Fibroblast of skin of back (primary cell): ENCODE data around the gene TUBGCP3.
"Not testable (repeated sequence)": the region's sequence is repeated elsewhere in the genome, so short reads cannot be mapped to it uniquely, and the experiment has no call there.

Experiments
- DNase-seq: peaks from one replicate; pipeline ENCODE4 v3.0.0-alpha.2; 2013

TUBGCP3 gene

DNA sequence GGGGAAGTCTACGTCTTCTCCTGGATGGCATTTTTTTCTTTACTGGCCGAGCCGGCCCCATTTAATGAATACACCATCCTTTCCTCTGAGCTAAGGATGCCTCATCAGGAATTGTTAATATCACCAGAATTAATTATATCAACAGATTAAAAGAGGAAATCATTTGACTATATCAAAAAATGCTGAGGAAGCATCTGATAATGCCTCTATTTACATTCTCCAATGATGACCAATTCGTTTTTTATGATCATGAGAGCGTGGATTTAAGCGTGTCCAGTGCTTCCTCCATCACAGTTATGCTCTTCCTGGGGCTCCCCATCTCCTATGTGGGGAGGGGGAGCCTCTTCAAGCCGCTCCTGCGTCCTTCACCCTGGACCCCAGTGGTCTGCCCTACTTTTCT is 58.7 kb downstream of the TUBGCP3 start:
- DNase-seq: no peak

DNA sequence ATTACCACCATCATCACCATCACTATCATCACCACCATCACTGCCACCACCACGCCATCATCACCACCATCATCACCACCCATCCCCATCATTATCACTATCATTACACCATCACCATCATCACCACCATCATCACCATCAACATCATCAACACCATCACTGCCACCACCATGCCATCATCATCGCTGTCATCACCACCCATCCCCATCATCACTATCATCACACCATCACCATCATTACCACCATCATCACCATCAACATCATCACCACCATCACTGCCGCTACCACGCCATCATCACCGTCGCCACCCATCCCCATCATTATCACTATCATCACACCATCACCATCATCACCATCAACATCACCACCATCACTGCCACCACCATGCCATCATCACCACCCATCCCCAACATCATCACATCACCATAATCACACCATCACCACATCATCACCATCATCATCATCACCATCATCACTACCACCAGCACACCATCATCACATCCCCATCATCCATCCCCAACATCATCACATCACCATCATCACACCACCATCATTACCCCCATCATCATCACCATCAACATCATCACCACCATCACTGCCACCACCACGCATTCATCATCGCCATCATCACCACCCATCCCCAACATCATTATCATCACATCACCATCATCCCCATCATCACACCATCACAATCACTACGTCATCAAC is 61.7 kb downstream of the TUBGCP3 start:
- no peak for DNase-seq

DNA sequence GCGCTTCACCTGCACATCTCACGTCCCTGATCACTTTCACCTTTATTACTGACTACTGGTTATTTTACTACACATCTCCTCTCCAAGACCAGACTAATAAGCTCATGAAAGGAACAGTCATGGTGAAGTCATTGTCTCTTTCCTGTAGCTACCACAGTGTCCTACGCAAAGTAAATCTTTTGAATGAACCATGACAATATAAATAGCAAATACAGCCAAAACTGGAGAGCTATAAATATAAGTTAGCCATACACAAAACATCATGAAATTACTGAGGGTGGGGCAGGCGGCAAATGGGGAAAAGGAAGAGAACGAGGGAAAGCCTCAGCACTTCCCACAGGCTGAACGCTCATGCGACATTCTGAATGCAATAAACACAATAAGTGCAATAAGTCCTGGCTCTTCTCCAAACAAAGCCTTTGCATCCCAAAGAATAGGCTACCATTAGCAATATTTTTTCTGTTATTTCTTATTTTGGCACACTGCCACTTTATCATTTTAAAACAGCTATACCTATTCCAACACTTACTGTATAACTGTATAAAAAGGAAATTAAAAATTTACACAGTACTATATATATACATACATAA is 62.5 kb downstream of the TUBGCP3 start:
- no peak for DNase-seq

DNA sequence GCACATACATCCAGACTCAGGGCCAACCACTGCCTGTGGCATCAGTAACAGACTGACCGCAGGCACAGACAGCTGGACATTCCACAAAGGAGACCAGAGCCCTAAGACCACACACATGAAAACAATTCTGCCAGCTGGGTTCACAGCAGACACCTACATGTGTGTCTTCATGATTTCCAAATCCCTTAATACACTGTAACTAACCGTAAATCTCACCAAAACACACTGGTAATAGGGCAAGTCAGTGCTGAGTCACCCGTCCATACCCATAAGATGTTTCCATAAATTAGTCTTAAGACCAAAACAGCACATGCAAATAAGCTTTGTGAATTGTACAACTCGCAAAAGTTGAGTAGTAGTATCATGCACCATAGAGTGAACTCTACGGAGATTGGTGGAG is 65.4 kb downstream of the TUBGCP3 start:
- no peak for DNase-seq

DNA sequence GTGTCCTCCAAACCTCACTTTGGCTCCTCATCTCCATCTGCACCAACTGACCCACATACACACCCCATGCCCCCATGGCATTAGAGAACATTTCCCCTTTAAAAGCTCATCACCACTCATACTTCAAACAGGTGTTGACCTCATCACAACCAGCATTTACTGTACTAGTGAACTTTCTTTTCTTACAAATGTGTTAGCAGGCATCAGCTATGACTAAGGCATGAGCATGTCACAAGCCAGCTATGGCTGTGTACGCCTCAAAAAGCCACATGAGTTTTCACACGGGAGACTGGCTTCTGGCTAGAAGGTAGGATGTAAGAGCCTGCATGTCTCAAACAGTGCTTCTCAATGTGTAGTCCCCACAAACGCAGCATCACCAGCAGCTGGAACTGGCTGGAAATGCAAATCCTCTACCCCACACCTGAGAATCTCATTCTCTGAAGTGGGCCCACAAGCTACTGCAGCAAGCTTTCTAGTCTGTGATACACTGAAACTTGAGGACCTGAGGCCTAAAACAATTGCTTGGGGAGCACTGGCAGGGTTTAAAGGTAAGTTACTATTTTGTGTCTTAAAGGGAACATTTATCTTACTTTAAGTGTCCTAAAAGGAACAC is 66.8 kb downstream of the TUBGCP3 start:
- DNase-seq: no peak

DNA sequence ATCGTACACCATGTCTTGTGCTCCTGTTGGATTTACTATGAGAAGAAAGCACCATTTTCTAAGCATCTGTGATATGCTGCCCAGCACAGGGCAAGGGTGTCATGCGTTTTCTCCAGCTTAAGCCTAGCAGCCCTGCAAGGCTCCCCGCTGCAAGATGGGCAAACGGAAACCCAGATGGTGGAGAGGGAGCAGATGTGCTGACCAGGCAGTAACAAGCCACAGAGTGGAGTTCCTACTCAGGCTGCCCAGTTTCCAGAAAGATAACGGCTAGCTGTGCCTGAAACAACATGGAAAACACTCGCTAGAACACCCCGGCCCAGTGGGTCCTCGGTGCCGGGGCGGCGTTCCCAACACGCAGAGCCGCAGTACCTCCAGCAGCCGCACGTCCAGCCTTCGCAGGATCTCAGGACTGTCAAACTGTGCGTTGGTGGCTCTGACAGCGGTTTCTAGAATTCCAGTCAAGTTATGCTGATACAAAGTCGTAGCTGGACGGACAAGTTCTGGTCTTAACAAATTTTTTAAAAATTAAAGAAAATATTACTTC is 68.4 kb downstream of the TUBGCP3 start:
- DNase-seq: no peak

DNA sequence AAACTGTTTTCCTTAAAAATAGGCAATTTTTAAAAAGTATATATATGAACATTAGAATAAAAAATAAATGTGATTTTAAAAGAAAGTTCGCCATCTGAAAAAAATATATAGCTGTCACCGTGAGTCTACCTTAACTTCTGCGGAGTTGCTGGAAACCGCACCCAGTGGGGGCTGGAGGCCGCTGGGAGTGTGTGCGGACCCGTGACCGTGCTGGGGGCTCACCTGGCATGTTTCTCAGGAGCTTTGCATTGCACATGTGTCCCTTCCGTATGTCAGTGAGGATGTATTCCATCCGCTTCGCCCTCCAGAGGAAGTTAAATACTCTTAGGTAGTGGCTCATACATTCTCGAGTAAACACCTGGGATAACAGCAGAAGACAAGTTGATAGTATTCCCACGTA is 71.7 kb downstream of the TUBGCP3 start:
- no peak for DNase-seq

DNA sequence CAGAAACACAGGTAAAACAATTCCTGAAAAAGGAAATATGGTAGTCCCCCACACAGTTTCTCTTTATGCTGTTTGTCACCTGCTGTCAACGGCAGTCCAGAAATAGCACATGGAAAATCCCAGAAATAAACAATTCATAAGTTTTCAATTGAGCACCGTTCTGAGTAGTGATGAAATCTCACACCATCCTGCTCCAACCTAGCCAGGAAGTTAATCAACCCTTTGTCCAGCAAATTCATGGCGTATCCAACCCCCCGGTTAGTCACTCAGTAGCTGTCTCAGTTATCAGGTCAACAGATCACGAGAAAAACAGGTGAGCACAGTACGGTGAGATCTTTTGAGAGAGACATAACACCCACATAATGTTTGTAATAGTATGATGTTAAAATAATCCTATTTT is 74.2 kb downstream of the TUBGCP3 start:
- no peak for DNase-seq

DNA sequence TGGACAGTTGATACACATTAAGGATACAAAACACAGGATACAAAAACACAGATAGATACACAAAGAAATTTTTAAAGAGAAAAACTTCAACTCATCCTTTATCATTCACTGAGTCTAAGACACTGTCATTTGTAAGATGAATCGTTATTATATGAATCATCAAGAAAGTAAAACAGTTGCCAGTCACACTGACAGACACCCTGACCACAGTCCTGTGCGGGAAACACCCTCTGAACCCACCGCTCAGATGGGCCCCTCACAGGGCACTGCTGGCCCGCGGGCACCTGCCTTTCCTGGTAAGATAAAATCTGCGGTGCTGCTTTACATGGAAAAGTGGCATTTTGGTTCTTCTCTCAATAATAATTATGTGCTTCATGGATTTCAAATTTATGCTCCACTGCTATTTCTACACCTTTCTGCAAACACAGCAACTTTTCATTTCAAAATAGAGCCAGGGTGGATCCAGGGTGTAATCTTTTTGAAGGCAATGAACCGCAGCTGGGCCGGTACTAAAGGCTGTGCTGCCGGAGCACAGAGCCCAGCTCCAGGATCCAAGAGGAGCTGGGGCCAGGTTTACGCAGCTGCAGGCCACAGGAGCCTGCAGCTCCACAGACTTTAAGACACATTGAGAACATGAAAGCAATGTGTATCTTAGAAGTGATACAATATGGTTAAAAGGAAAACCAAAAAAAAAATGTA is 76.8 kb downstream of the TUBGCP3 start:
- DNase-seq: peak; percentile 15

DNA sequence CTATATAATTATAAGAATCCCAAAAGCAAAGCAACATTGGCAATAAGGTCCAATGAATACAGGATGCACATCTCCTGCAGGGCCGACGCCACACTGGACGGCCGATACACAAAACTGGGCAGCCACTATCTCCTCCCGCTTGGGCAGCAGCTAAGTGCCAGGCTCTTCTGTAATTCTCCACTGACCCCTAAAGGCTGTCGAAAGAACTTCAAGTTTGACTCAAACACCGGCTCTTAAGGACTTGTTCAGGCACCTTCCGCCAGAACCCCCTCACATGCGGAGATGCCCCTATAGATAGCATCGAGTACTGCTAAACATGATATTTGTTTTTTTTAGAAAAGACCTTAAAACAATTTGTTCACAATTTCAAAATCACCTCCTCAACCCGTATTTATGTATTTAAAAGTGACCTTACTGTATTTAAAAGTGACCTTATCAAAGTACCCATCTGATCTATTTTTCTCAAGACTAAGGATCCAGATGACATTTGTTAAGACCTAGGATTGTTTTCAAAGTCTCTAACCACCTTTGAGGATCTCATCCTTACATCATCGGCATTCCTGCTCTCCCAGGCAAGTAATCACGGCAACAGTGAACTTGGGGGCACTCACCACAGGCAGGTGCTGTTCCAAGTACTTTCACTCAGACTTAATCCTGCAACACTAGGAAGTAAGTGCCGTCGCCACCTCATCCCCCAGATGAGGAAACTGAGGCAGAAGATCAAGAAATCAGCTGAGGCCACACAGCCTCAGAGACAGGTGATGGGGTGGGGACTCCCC is 77.8 kb downstream of the TUBGCP3 start:
- peak; percentile 64 for DNase-seq

DNA sequence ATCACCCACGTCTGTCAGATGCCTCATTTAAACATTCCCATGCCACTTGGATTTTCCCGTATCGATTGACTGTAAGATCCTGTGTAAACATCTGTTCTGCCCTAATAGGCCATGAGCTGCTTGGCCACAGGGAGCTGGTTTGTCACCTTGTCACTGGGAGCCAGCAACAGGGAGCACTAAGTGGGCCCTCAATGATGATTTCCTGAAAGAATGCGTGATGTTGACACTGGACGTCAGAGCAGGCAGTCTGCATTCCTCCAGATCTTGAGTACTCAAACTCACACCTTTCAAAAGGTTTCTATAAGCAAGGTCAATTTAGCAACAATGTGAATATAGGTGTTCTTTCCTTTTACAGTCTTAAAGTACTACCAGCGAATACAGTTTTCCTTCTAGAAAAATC is 78.8 kb downstream of the TUBGCP3 start:
- DNase-seq: no peak

DNA sequence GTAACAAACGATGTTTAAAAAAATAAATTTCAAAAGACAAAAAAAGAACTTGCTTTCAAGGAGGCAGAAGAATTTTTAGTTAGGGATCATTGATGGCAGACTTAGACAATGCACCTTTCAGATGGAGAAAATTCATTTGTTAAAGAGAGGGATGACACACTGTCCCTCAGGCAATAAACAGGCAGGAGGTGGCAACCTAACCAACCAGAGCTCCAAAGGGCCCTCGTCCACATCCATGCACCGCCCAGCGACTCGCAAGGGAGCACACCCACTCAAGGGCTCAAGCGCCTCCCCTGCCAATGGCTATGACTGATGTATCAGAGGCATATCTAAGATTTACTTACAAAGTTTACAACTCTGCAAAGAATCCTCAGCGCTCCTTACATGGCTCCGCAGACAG is 81.9 kb downstream of the TUBGCP3 start:
- DNase-seq: no peak

DNA sequence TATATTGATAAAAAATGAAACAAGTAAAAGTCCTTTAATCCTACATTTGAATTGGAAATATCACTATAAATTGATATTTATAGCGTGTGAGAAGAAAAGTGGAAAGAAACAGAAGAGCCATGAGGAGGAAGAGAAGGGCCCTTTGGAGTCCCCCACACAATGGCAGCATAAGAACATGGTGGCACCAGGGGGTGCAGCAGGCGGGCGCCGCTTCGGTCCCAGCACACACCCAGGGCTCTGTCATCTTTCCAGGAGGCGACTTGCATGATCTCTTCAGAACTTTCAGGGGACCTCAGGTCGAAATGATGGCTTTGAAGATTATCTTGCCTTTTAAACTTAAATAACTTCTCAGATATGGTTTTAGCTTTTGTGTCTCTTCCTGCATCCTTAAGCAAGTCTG is 91.8 kb downstream of the TUBGCP3 start:
- DNase-seq: no peak

DNA sequence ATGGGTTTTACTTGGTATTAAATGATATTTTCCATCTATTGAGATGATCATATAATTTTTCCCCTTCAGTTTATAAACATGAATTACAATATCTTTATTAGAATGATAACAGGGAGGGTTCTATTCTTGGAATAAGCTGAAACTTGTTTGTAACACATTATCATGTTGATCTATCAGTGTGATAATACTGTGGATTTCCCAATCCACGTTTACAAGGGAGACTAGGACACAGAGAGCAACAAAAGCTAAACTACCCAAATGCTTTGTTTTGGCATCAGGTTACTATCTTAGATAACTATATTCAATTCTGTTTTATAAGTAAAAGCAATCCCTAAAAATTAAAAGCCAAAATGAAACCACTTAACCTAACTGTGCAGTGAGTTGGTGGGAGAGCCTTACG is 92.5 kb downstream of the TUBGCP3 start:
- DNase-seq: no peak

DNA sequence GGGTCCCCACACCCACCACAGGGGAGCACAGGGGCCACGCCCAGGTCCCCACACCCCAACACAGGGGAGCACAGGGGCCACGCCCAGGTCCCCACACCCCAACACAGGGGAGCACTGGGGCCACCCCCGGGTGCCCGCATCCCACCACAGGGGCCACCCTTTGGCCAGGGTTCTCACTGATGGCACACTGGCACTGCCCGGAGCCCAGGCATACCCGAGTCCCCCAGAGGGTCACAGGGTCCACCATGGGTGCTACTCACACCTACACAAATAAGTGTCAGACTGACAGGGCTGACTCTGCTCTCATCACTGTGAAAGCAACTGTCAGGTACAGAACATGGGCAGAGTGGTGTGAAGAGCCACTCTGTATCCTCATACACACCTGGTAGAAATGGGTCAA is 98.8 kb downstream of the TUBGCP3 start:
- no peak for DNase-seq

DNA sequence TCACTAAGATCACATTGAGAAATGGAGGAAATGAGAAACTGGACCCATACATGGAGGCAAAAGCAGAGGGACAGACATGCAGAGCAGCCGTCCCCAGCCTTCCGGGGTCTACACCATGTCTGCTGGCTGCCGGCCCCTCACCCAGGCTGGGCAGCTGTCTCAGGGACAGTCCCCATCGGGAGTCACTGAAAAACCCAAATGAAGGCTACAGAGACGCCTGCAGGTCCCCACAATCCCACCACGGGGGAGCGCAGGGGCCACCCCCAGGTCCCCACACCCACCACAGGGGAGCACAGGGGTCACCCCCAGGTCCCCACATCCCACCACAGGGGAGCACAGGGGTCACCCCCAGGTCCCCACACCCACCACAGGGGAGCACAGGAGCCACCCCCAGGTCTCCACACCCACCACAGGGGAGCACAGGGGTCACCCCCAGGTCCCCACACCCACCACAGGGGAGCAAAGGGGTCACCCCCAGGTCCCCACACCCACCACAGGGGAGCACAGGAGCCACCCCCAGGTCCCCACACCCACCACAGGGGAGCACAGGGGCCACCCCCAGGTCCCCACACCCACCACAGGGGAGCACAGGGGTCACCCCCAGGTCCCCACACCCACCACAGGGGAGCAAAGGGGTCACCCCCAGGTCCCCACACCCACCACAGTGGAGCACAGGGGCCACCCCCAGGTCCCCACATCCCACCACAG is 99.5 kb downstream of the TUBGCP3 start:
- not testable (repeated sequence) for DNase-seq

DNA sequence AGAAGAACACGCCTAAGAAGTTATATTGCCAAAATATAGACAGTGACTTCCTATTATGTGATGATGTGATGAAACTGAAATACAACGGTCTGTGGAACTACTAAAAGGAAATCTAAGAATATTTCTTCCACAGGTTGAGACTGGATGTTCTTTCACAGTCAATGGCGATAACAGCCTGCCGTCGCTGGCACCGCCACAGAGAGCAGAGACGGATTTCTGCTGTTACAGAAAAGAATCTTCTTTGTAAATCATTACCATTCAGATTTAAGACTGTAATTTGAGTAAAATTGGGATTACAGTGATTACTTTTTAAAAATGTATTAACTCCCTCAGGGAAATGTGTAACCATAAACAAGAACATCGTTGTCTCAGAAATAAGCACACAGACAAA is 100.8 kb downstream of the TUBGCP3 start:
- no peak for DNase-seq

DNA sequence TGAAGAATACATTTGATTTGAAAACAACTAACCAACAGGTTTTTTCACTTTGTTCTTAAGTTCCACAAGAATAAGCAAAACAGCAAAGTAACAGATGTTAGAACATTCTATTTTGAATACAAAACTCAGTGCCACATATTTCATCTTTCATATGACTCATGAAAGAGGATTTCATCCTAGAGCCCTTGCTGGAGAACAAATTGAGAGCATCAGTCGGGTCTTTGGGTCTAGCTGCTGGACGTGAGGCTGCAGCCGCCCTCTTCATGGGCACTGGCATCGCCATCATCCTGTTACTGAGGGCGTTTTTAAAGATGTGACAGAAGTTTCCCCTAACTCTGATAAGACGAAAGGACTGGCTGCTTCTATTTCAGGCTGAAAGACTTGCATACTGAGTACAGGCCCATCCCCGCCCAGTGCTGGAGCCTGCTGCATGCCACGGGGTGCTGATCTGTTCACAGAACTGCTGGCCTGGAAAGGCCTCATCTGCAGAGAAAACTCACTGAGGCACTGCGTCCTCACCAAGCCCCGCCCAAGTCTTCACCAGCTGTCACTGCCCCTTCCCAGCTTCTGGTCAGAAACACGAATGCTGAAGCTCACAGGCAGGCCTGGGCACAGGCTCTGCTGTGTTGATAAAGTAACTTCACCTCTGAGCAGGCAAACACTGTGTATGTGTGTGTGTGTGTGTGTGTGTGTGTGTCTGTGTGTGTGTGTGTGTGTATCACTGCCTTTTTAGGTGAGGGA is 101.4 kb downstream of the TUBGCP3 start:
- DNase-seq: peak; percentile 9

DNA sequence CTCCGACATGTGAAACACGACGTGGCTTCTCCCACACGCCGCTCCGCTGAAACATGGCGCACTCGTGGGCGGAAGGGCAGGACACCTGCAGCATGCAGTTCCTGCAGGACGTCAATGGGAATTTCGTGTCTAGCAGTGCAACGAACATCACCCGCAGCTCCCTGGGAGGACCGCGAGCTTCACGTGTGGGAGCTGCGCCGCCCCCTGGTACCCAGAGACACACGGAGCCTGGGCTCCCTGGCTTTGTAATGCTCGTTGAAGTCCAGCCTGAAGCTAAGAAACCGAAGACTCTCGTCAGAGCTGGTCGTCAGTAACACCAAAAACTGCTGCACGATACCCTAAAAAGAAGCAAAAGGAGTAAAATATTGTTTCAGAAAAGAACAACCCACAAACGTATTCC is 102.1 kb downstream of the TUBGCP3 start:
- not testable (repeated sequence) for DNase-seq

DNA sequence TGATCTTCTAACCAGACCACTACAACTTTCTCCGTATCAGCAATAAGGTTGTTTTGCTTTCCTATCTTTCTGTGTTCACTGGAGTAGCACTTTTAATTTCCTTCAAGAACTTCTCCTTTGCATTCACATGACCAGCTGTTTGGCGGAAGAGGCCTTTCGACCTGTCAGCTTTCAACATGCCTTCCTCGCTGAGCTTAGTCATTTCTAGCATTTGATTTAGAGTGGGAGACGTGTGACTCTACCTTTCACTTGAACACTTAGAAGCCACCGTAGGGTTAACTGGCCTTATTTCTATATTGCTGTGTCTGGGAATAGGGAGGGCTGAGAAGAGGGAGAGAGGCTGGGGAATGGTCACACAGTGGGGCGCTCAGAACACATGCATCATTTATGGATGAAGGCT is 104.7 kb downstream of the TUBGCP3 start:
- no peak for DNase-seq

DNA sequence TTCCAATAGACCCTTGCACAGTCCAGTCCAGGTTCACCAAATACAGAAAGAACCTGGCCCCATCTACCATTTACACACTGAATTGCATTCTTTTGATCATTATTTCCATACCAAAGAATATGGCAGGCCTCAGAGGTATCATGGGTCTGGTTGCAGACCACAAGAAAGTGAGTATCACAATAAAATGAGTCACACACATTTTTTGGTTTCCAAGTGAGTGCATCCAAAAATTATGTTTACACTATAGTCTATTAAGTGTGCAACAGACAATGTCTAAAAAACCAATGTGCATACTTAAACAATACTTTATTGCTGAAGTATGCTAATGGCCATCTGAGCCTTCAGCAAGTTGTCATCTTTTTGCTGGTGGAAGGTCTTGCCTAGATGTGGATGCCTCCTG is 106.5 kb downstream of the TUBGCP3 start:
- DNase-seq: peak; percentile 6
